OCI-LY3 (cell line): Measurements from ENCODE around the gene DENND6A.

Experiments used
- H2AFZ ChIP-seq: fragments of 200-600, 300-600 bp; shearing (Covaris generic); 2 replicates; pipeline ENCODE4 v1.6.0; 2014; ENCODE audit warnings: antibody characterized with exemption, low read depth, low read length
- H3K27ac ChIP-seq: fragments of 200-600, 300-600 bp; sonication (generic); 2 replicates; pipeline ENCODE4 v1.5.1; 2014; ENCODE audit warnings: mild to moderate bottlenecking, low read length, moderate library complexity, mixed read lengths
- H3K27me3 ChIP-seq: fragments of 200-600, 300-600 bp; sonication (generic); 2 replicates; pipeline ENCODE4 v1.6.1; 2014; ENCODE audit warnings: low read depth, low read length, mixed read lengths
- H3K36me3 ChIP-seq: fragments of 200-600, 300-600 bp; sonication (generic); replicated peaks from 2 replicates; pipeline ENCODE3; 2014; ENCODE audit warnings: low read depth, low read length, mixed read lengths
- H3K4me1 ChIP-seq: fragments of 300-600, 200-600 bp; sonication (generic); 2 replicates; pipeline ENCODE4 v1.6.1; 2014; ENCODE audit warnings: low read length, mixed read lengths
- H3K4me2 ChIP-seq: fragments of 200-600, 300-600 bp; sonication (generic); 2 replicates; pipeline ENCODE4 v1.6.1; 2014; ENCODE audit warnings: low read length, mixed read lengths
- H3K4me3 ChIP-seq: fragments of 300-600, 200-600 bp; sonication (generic); 2 replicates; pipeline ENCODE4 v1.5.1; 2014; ENCODE audit warnings: antibody characterized with exemption, mild to moderate bottlenecking, low read length, moderate library complexity
- H3K79me2 ChIP-seq: fragments of 300-600, 200-600 bp; shearing (Covaris generic); 2 replicates; pipeline ENCODE4 v1.6.1; 2014; ENCODE audit warnings: mild to moderate bottlenecking, low read length, mixed read lengths
- H3K9ac ChIP-seq: fragments of 300-600, 200-600 bp; shearing (Covaris generic); 2 replicates; pipeline ENCODE4 v1.6.0; 2014; ENCODE audit warnings: mild to moderate bottlenecking, low read length, moderate library complexity
- H3K9me3 ChIP-seq: fragments of 200-600, 300-600 bp; shearing (Covaris generic); 2 replicates; pipeline ENCODE4 v1.6.1; 2014; ENCODE audit warnings: low read length, mixed read lengths; ENCODE audit not compliant: insufficient read depth
- H4K20me1 ChIP-seq: fragments of 200-600, 300-600 bp; sonication (generic); 2 replicates; pipeline ENCODE4 v1.6.1; 2016; ENCODE audit warnings: low read length, mixed read lengths; ENCODE audit not compliant: insufficient read depth
- EZH2phosphoT487 ChIP-seq: fragments of 200-600 bp; shearing (Covaris generic); IDR thresholded peaks from 2 replicates; pipeline ENCODE4 v1.6.1; 2018; ENCODE audit warnings: antibody characterized with exemption, mixed run types, low read depth
- TF ChIP-seq, protein P1 (sequence below): fragments of 200-600, 300-600 bp; sonication (generic); IDR thresholded peaks from 2 replicates; pipeline ENCODE4 v1.5.1; 2014; ENCODE audit warnings: antibody characterized with exemption, low read length, low read depth

DENND6A gene

DNA sequence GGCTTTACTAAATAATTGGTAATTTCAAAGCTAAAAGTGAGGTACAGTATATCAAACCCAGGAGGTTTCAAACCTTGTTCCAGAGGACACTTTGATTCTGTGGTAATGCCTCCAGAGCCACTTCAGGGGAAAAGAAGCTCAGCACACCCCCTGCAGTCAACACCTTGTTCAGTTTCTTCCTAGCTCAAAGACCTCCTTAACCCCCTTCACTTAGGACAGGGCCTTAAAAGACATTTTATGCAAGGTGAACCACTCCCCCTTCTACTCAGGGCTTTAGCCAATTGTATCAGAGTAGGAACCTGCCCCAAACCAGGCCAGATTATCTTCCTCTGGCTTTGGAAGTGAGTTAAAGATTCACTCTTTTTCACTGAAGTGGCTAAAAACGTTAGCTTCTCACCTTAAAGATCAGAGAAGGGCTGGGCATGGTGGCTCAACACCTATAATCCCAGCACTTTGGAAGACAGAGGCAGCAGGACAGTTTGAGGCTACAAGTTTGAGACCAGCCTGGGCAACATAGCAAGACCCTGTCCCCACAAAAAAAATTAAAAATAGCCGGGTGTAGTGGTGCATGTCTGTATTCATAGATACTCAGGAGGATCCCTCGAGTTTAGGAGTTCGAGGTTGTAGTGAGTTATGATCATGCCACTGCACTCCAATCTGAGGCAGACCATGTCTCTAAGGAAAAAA is 3.4 kb downstream of the DENND6A start:
- TF ChIP-seq, protein P1, sequence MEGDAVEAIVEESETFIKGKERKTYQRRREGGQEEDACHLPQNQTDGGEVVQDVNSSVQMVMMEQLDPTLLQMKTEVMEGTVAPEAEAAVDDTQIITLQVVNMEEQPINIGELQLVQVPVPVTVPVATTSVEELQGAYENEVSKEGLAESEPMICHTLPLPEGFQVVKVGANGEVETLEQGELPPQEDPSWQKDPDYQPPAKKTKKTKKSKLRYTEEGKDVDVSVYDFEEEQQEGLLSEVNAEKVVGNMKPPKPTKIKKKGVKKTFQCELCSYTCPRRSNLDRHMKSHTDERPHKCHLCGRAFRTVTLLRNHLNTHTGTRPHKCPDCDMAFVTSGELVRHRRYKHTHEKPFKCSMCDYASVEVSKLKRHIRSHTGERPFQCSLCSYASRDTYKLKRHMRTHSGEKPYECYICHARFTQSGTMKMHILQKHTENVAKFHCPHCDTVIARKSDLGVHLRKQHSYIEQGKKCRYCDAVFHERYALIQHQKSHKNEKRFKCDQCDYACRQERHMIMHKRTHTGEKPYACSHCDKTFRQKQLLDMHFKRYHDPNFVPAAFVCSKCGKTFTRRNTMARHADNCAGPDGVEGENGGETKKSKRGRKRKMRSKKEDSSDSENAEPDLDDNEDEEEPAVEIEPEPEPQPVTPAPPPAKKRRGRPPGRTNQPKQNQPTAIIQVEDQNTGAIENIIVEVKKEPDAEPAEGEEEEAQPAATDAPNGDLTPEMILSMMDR: no peak
- TF ChIP-seq EZH2phosphoT487: no peak
- Histone ChIP-seq H3K9ac (no peak overlapping the region), H3K27ac (no peak overlapping the region), H3K36me3 (peaks cover 5% of the 10 kb centered on the region), H4K20me1 (peaks cover 54% of the 10 kb centered on the region), H3K27me3 (no peaks in the 10 kb centered on the region), H3K9me3 (no peaks in the 10 kb centered on the region), H3K4me1 (peaks cover 12% of the 10 kb centered on the region), H3K4me3 (no peak overlapping the region), H3K79me2 (peaks cover 83% of the 10 kb centered on the region), H3K4me2 (no peak overlapping the region), H2AFZ (no peak overlapping the region)

DNA sequence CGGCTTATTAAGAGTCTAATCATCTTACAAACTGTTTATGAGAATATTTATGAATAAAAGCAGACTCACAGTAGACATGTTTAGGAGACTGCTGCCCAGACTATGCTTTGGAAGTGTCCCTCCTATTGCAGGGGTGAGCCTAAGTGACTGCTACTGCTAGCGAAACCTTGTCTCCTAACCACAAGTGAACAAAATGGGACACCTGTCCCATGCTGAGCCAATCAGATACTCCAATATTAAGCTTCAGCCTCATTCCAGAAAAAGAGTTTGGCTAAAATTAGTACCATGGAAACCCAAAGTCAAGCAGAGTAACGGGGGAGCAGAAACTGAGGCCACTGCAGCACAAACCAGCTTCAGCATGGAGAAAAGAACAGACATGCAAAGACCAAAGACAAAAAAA is 4.6 kb downstream of the DENND6A start:
- peaks cover 12% of the 10 kb centered on the region for H3K4me1 ChIP-seq
- H3K4me3 ChIP-seq: no peak overlapping the region
- H3K27me3 ChIP-seq: no peaks in the 10 kb centered on the region
- peaks cover 57% of the 10 kb centered on the region for H4K20me1 ChIP-seq
- H3K79me2 ChIP-seq: peaks cover 92% of the 10 kb centered on the region
- H3K9me3 ChIP-seq: no peaks in the 10 kb centered on the region
- no peak overlapping the region for H3K27ac ChIP-seq
- no peak for TF ChIP-seq EZH2phosphoT487
- TF ChIP-seq, protein P1: no peak
- no peak overlapping the region for H3K9ac ChIP-seq
- H2AFZ ChIP-seq: no peak overlapping the region
- H3K4me2 ChIP-seq: no peak overlapping the region
- H3K36me3 ChIP-seq: peaks cover 5% of the 10 kb centered on the region

DNA sequence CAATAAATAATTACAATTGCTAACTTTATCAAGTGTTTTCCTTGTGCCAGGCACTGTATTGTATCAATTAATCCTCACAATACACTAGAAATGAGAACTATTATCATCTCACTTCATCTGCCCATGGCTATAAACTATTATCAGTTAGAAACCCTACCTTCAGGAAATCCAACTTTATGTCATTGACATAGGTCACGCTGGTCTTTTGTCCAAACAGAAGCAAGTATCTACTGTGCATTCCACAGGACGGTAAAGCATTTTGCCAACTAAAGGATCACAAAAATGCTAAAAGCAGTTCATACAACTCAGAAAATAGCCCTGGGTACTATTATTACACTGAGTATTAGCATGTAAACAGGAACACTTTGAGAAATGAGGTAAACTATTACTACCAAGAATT is 9.6 kb downstream of the DENND6A start:
- Histone ChIP-seq H3K36me3 (peaks cover 14% of the 10 kb centered on the region), H4K20me1 (peaks cover 39% of the 10 kb centered on the region), H3K27ac (no peak overlapping the region)

DNA sequence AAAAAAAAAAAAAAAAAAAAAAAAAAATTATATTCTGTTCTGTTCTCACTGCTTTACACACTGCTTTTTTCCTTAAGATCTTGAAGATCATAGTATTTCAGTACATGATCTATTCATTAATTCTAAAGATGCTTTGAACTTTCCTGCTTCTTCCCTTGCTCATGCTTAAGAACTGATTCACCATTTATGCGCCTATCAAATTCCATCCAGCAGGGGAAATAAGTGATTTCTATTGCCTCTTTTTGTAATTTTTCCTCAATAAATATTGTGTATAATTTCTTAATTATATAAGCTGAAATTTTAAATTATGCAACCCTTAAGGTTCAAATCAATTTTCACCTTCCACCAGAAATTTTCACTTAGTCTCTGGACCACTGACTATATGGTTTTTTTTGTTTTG is 10.6 kb downstream of the DENND6A start:
- Histone ChIP-seq H3K27me3 (no peaks in the 10 kb centered on the region), H3K4me2 (no peak overlapping the region), H3K36me3 (peaks cover 19% of the 10 kb centered on the region), H3K79me2 (peaks cover 79% of the 10 kb centered on the region), H3K27ac (no peak overlapping the region), H4K20me1 (peaks cover 33% of the 10 kb centered on the region), H3K9me3 (no peaks in the 10 kb centered on the region), H3K4me1 (no peaks in the 10 kb centered on the region), H3K9ac (no peak overlapping the region), H3K4me3 (no peak overlapping the region), H2AFZ (no peak overlapping the region)
- TF ChIP-seq EZH2phosphoT487: no peak
- TF ChIP-seq, protein P1: no peak

More for the DNA sequence above, 9.6 kb downstream of the DENND6A start:
- Histone ChIP-seq H3K9ac (no peak overlapping the region), H2AFZ (no peak overlapping the region), H3K9me3 (no peaks in the 10 kb centered on the region), H3K4me1 (no peaks in the 10 kb centered on the region), H3K79me2 (peaks cover 83% of the 10 kb centered on the region), H3K4me3 (no peak overlapping the region), H3K27me3 (no peaks in the 10 kb centered on the region), H3K4me2 (no peak overlapping the region)
- no peak for TF ChIP-seq EZH2phosphoT487
- TF ChIP-seq, protein P1: no peak
